Sciatic nerve (tissue), 2 donors: Measurements from ENCODE around the gene AMPH. TPM values are rescaled to one million over a fixed set of nuclear protein-coding genes. Genes with fewer than 3 reads are reported as not detected.
"Not testable (repeated sequence)": the region's sequence is repeated elsewhere in the genome, so short reads cannot be mapped to it uniquely, and the experiment has no call there.

Source experiments
- ATAC-seq: fragments of 200-7000 bp; cut with Tn5 transposase; one replicate; pipeline ENCODE4 v1.9.1; 2020; ENCODE audit warnings: mild to moderate bottlenecking, moderate library complexity
- DNase-seq: peaks from one replicate; pipeline ENCODE4 v3.0.0-alpha.2; 2020; ENCODE audit warnings: low spot score
- intact Hi-C: fragments of 100-400 bp; cut with DNase I; formaldehyde crosslinking; loops from one replicate; pipeline ENCODE4 v1.14.2; 2022
- total RNA-seq: library from RNA; stranded (reverse); fragmentation: NEBNext Ultra II Directional; extraction: Animal tissue kit (Norgen Biotek cat#: 25700); gene quantifications from one replicate; pipeline ENCODE4 v1.2.1, GENCODE V29; 2021
- donor health status: DM: no; HTN: no; CAD: no.
- donor health status: DM: no; HTN: no; CAD: no.

The AMPH gene
- total RNA-seq, 1 donor from 2014 or later, result 5.9 TPM

- ATAC-seq (peak; percentile 92), DNase-seq (peak; percentile 91)
- intact Hi-C loops, result no loop called here
These were observed 261.2 kb downstream of the AMPH start for GRCh38 chr7:38369816-38370493.

GRCh38 chr7:38368191-38368605 is 263.0 kb downstream of the AMPH start:
- ATAC-seq (peak; percentile 60), DNase-seq (peak; percentile 78)
- intact Hi-C loops, result no loop called here

- ATAC-seq, result no peak
- intact Hi-C loops, result no loop called here
These were observed 263.8 kb downstream of the AMPH start for GRCh38 chr7:38367301-38367890.

GRCh38 chr7:38363379-38363778 is 267.8 kb downstream of the AMPH start:
- ATAC-seq, result peak; percentile 51
- DNase-seq, intact Hi-C loops: not testable (repeated sequence)

More at GRCh38 chr7:38367301-38367890, 263.8 kb downstream of the AMPH start:
- no peak for DNase-seq

GRCh38 chr7:38362611-38363237 is 268.4 kb downstream of the AMPH start:
- intact Hi-C loops, DNase-seq, ATAC-seq: not testable (repeated sequence)

- intact Hi-C loops, result no loop called here
- DNase-seq (no peak), ATAC-seq (no peak)
These were observed 270.4 kb downstream of the AMPH start for GRCh38 chr7:38360776-38361175.

GRCh38 chr7:38359071-38359601 is 272.0 kb downstream of the AMPH start:
- peak; percentile 77 for ATAC-seq
- DNase-seq, intact Hi-C loops: not testable (repeated sequence)

GRCh38 chr7:38358273-38358831 is 272.8 kb downstream of the AMPH start:
- DNase-seq, ATAC-seq, intact Hi-C loops: not testable (repeated sequence)

- ATAC-seq, intact Hi-C loops: not testable (repeated sequence)
- peak; percentile 69 for DNase-seq
These were observed 276.8 kb downstream of the AMPH start for GRCh38 chr7:38354271-38354851.

- intact Hi-C loops, DNase-seq, ATAC-seq: not testable (repeated sequence)
These were observed 277.7 kb downstream of the AMPH start for GRCh38 chr7:38353431-38353881.

- intact Hi-C loops, result no loop called here
- DNase-seq, result no peak
- no peak for ATAC-seq
These were observed 279.6 kb downstream of the AMPH start for GRCh38 chr7:38351601-38352000.

GRCh38 chr7:38350777-38351176 is 280.4 kb downstream of the AMPH start:
- ATAC-seq, DNase-seq, intact Hi-C loops: not testable (repeated sequence)

- ATAC-seq, intact Hi-C loops, DNase-seq: not testable (repeated sequence)
These were observed 281.1 kb downstream of the AMPH start for GRCh38 chr7:38349869-38350583.

- ATAC-seq, intact Hi-C loops, DNase-seq: not testable (repeated sequence)
These were observed 281.9 kb downstream of the AMPH start for GRCh38 chr7:38349126-38349795.

GRCh38 chr7:38345299-38346172 is 285.6 kb downstream of the AMPH start:
- DNase-seq, intact Hi-C loops: not testable (repeated sequence)
- ATAC-seq, result peak; percentile 72

- DNase-seq, intact Hi-C loops, ATAC-seq: not testable (repeated sequence)
These were observed 286.4 kb downstream of the AMPH start for GRCh38 chr7:38344741-38345140.

GRCh38 chr7:38342135-38342534 is 289.0 kb downstream of the AMPH start:
- intact Hi-C loops, DNase-seq, ATAC-seq: not testable (repeated sequence)
